Measurements from ENCODE around the gene PPFIA3. TPM values are rescaled to one million over a fixed set of nuclear protein-coding genes. Genes with fewer than 3 reads are reported as not detected.
"Not testable (repeated sequence)": the region's sequence is repeated elsewhere in the genome, so short reads cannot be mapped to it uniquely, and the experiment has no call there.

Gene PPFIA3
- total RNA-seq, 4 donors from 2014 or later, result 10.9 to 20.9 (median 13.8) TPM

- TF ChIP-seq POLR2A (IDR thresholded peaks at IDR 0.05) (no peak), CTCF (IDR thresholded peaks at IDR 0.05) (no peak)
- Histone ChIP-seq H3K4me3 (peak overlapping the region; percentile 57 to 79 (median 72)), H3K27ac (peak overlapping the region; percentile 93 to 98 (median 94)), H3K9me3 (no peaks in the 10 kb centered on the region), H3K36me3 (no peaks in the 10 kb centered on the region), H3K4me1 (peaks cover 25 to 62% (median 29%) of the 10 kb centered on the region in 3 donors), H3K27me3 (peaks cover 0 to 5% (median 0%) of the 10 kb centered on the region in 4 donors)
- intact Hi-C loops (cut with DNase I), result no loop called here
- DNase-seq, result no peak
- 37 to 57% methylated on average over 10 to 14 of the region's 26 CpGs for WGBS, 2 donors
Observed at GRCh38 chr19:49117677-49118564, 1.4 kb upstream of the PPFIA3 start.

- intact Hi-C loops (cut with DNase I), result no loop called here
- WGBS, 2 donors, result 0% methylated on average over 18 of the region's 85 CpGs; no CpG with 5 or more reads in 1 of the 2 donors
Observed at GRCh38 chr19:49118565-49119410, 556 bp upstream of the PPFIA3 start, which contains the start of gene C19orf73. Gene C19orf73 (minus strand): TSS chr19:49119143. CDS start chr19:49119022, 121 bp downstream.

GRCh38 chr19:49120325-49120683 is 960 bp downstream of the PPFIA3 start:
- H3K27me3 ChIP-seq, result peaks cover 0 to 5% (median 0%) of the 10 kb centered on the region in 4 donors
- peak overlapping the region in 1 of 4 donors; percentile 95 for H3K27ac ChIP-seq
- H3K4me3 ChIP-seq, result peak overlapping the region; percentile 57 to 79 (median 72)
- DNase-seq, result no peak
- 20 to 24% methylated on average over 2 to 11 of the region's 16 CpGs for WGBS, 2 donors
- no peaks in the 10 kb centered on the region for H3K36me3 ChIP-seq
- TF ChIP-seq CTCF (IDR thresholded peaks at IDR 0.05) (no peak), POLR2A (IDR thresholded peaks at IDR 0.05) (no peak)
- intact Hi-C loops (cut with DNase I), result no loop called here
- H3K4me1 ChIP-seq, result peaks cover 20 to 60% (median 25%) of the 10 kb centered on the region in 3 donors
- no peaks in the 10 kb centered on the region for H3K9me3 ChIP-seq

More at GRCh38 chr19:49118565-49119410, 556 bp upstream of the PPFIA3 start, which contains the start of gene C19orf73:
- Histone ChIP-seq H3K4me3 (peak within 1 kb of the TSS; percentile 57 to 79 (median 72)), H3K27ac (peak within 1 kb of the TSS; percentile 93 to 98 (median 94)), H3K4me1 (peaks cover 23 to 56% (median 26%) of the 10 kb centered on the region in 3 donors), H3K36me3 (no peaks in the 10 kb centered on the region), H3K27me3 (peaks cover 0 to 5% (median 0%) of the 10 kb centered on the region in 4 donors), H3K9me3 (no peaks in the 10 kb centered on the region)
- DNase-seq, result peak; percentile 73
- TF ChIP-seq CTCF (IDR thresholded peaks at IDR 0.05), result peak in 4 of 6 experiments; percentile 12 to 49 (median 40)
- TF ChIP-seq POLR2A (IDR thresholded peaks at IDR 0.05), result peak in 3 of 4 donors; percentile 21 to 62 (median 41)

- intact Hi-C loops (cut with DNase I), result no loop called here
- no peak for DNase-seq
- Histone ChIP-seq H3K9me3 (no peaks in the 10 kb centered on the region), H3K4me3 (no peak overlapping the region), H3K27me3 (peaks cover 0 to 5% (median 0%) of the 10 kb centered on the region in 4 donors), H3K4me1 (peaks cover 20 to 62% (median 31%) of the 10 kb centered on the region in 3 donors), H3K36me3 (no peaks in the 10 kb centered on the region), H3K27ac (no peak overlapping the region)
- 71 to 90% methylated on average over 2 of the region's 2 CpGs for WGBS, 2 donors
- no peak for TF ChIP-seq CTCF (IDR thresholded peaks at IDR 0.05)
- no peak for TF ChIP-seq POLR2A (IDR thresholded peaks at IDR 0.05)
Observed at GRCh38 chr19:49120868-49121267, 1.5 kb downstream of the PPFIA3 start.

- DNase-seq, result not testable (repeated sequence)
- 80% methylated on average over 10 of the region's 10 CpGs for WGBS, 2 donors
Observed at GRCh38 chr19:49121841-49122240, 2.5 kb downstream of the PPFIA3 start.

GRCh38 chr19:49123285-49123684 is 3.9 kb downstream of the PPFIA3 start:
- H3K4me1 ChIP-seq, result peaks cover 18 to 62% (median 29%) of the 10 kb centered on the region in 3 donors
- intact Hi-C loops (cut with DNase I); H3K27me3 ChIP-seq; DNase-seq; H3K36me3 ChIP-seq; H3K9me3 ChIP-seq; H3K27ac ChIP-seq; H3K4me3 ChIP-seq: not testable (repeated sequence)
- 90 to 94% methylated on average over 11 of the region's 11 CpGs for WGBS, 2 donors

More at GRCh38 chr19:49121841-49122240, 2.5 kb downstream of the PPFIA3 start:
- intact Hi-C loops (cut with DNase I); H3K27me3 ChIP-seq; H3K27ac ChIP-seq; H3K9me3 ChIP-seq; H3K4me3 ChIP-seq; H3K36me3 ChIP-seq: not testable (repeated sequence)
- peaks cover 20 to 66% (median 32%) of the 10 kb centered on the region in 3 donors for H3K4me1 ChIP-seq

Data from esophagus squamous epithelium (tissue), 5 donors.